ENCODE measurements around the gene ZBTB20.

- TF ChIP-seq PATZ1 (CRISPR knock-in tag; IDR thresholded peaks at IDR 0.05; ENCODE audit: borderline replicate concordance) (no peak), OSR1 (CRISPR knock-in tag; IDR thresholded peaks at IDR 0.05) (no peak), CSDC2 (CRISPR knock-in tag; IDR thresholded peaks at IDR 0.05) (no peak), ZNF70 (CRISPR knock-in tag; IDR thresholded peaks at IDR 0.05) (no peak), ARNTL (CRISPR knock-in tag; IDR thresholded peaks at IDR 0.05; ENCODE audit: borderline replicate concordance, low read depth) (no peak), ZNF8 (CRISPR knock-in tag; IDR thresholded peaks at IDR 0.05) (no peak), ISL1 (CRISPR knock-in tag; IDR thresholded peaks at IDR 0.05) (no peak), RARB (CRISPR knock-in tag; IDR thresholded peaks at IDR 0.05) (no peak), CSRNP3 (CRISPR knock-in tag; IDR thresholded peaks at IDR 0.05) (no peak), ZC3H10 (CRISPR knock-in tag; IDR thresholded peaks at IDR 0.05) (no peak), ZFP30 (CRISPR knock-in tag; IDR thresholded peaks at IDR 0.05) (no peak), ZFP3 (CRISPR knock-in tag; IDR thresholded peaks at IDR 0.05) (no peak), ESRRG (CRISPR knock-in tag; IDR thresholded peaks at IDR 0.05) (no peak)
These were observed 267.7 kb downstream of the ZBTB20 start for GRCh38 chr3:114879059-114880031.

Data from SK-N-SH treated with all-trans-retinoic acid at 6 μM for 48 hours (cell line).